ENCODE measurements around the gene TOP3A. TPM values are rescaled to one million over a fixed set of nuclear protein-coding genes. Genes with fewer than 3 reads are reported as not detected.
A peak's percentile ranks its signal among the peaks of the same experiment; 100 is the strongest.

The TOP3A gene
- total RNA-seq, 1 experiment from 2014 or later, result 56.1 TPM

GRCh38 chr17:18260332-18261145, 54.3 kb downstream of the TOP3A start, which contains the start of gene MIEF2:
Gene MIEF2 (plus strand): TSS chr17:18260662. CDS start chr17:18262721, 2,059 bp downstream.
- ChIA-PET CTCF (interaction anchor here (1.0 to 1.5 kb wide), 3 partner anchors 12 to 36 kb away, joined by 3 to 5 read pairs (median 3); no protein-coding TSS in a partner anchor), POLR2A (interaction anchor here (0.9 to 1.9 kb wide), 3 partner anchors 13 to 77 kb away, joined by 3 to 11 read pairs (median 4); partner anchors contain the start of gene ALKBH5)
- H3K27ac Mint-ChIP-seq, result peak within 1 kb of the TSS; percentile 93
- no peak for TF ChIP-seq AR (CRISPR knock-in tag; IDR thresholded peaks at IDR 0.05)
- TF ChIP-seq IRF1 (CRISPR knock-in tag; IDR thresholded peaks at IDR 0.05), result no peak
- no peak for TF ChIP-seq ZNF532 (CRISPR knock-in tag; IDR thresholded peaks at IDR 0.05; ENCODE audit: borderline replicate concordance)
- peak; percentile 50; the same call in 1 of the 2 replicates for TF ChIP-seq HMGXB4 (CRISPR knock-in tag; IDR thresholded peaks at IDR 0.05)
- TF ChIP-seq ZNF263 (CRISPR knock-in tag; IDR thresholded peaks at IDR 0.05; ENCODE audit: low read depth), result no peak
- TF ChIP-seq MYBL2 (CRISPR knock-in tag; IDR thresholded peaks at IDR 0.05), result 0 out of 2 replicates have a peak, but pooled peaks have one; percentile 51
- no peak for TF ChIP-seq ZNF423 (CRISPR knock-in tag; IDR thresholded peaks at IDR 0.05)
- TF ChIP-seq TEAD1 (CRISPR knock-in tag; IDR thresholded peaks at IDR 0.05), result peak; percentile 92; the same call in 1 of the 2 replicates
- TF ChIP-seq E2F5 (CRISPR knock-in tag; IDR thresholded peaks at IDR 0.05), result peak; percentile 53; the same call in 1 of the 2 replicates
- peak; percentile 25; the same call in 1 of the 2 replicates for TF ChIP-seq TP53 (CRISPR knock-in tag; IDR thresholded peaks at IDR 0.05)
- TF ChIP-seq MAX (CRISPR knock-in tag; IDR thresholded peaks at IDR 0.05), result peak; percentile 71; the same call in 1 of the 2 replicates
- TF ChIP-seq MXD4 (CRISPR knock-in tag; IDR thresholded peaks at IDR 0.05; ENCODE audit: borderline replicate concordance), result no peak
- no peak for TF ChIP-seq ZNF317 (CRISPR knock-in tag; IDR thresholded peaks at IDR 0.05; ENCODE audit: borderline replicate concordance, low read depth)
- TF ChIP-seq JUN (CRISPR knock-in tag; IDR thresholded peaks at IDR 0.05), result 0 out of 2 replicates have a peak, but pooled peaks have one; percentile 45
- TF ChIP-seq ZNF281 (CRISPR knock-in tag; IDR thresholded peaks at IDR 0.05), result no peak
- TF ChIP-seq ATF2 (CRISPR knock-in tag; IDR thresholded peaks at IDR 0.05; ENCODE audit: borderline replicate concordance, low read depth), result no peak
- no peak for TF ChIP-seq NR1H2 (CRISPR knock-in tag; IDR thresholded peaks at IDR 0.05)
- peak; percentile 87 for TF ChIP-seq TEAD4 (CRISPR knock-in tag; IDR thresholded peaks at IDR 0.05)
- TF ChIP-seq USF1 (CRISPR knock-in tag; IDR thresholded peaks at IDR 0.05), result peak; percentile 74; the same call in 1 of the 2 replicates

More at GRCh38 chr17:18260332-18261145, 54.3 kb downstream of the TOP3A start, which contains the start of gene MIEF2:
- Mint-ChIP-seq H3K9me3 (no peaks in the 10 kb centered on the region), H3K27me3 (ENCODE audit: low read depth) (no peaks in the 10 kb centered on the region), H3K4me1 (peaks cover 29% of the 10 kb centered on the region), H3K4me3 (peak within 1 kb of the TSS; percentile 77), H3K36me3 (peaks cover 15% of the 10 kb centered on the region; the same call in 1 of the 2 replicates)
- peak; percentile 98 for DNase-seq (ENCODE audit: low spot score)
- ATAC-seq, result peak; percentile 85

Data from WTC11 (cell line).